GM12878 (cell line): ENCODE measurements around the gene NFE2. TPM values are rescaled to one million over a fixed set of nuclear protein-coding genes. Genes with fewer than 3 reads are reported as not detected.

Experiments
- ATAC-seq: fragments of 200-7000 bp; cut with Tn5 transposase; 3 replicates; pipeline ENCODE4 v1.9.1; 2020; ENCODE audit warnings: mild to moderate bottlenecking, moderate library complexity
- BruUV-seq: library from RNA; stranded (reverse); fragments of 400-500 nt; replicated peaks from 2 replicates; lab custom pipeline; 2021; lab: Mats Ljungman, UMichigan
- CTCF ChIA-PET: fragments of 300-600 bp; sonication (Branson Sonifier 250); formaldehyde crosslinking; extraction: SDS; loops from one replicate; lab custom pipeline; 2021; ENCODE audit warnings: inconsistent platforms; lab: Yijun Ruan, JAX
- POLR2A ChIA-PET: fragments of 350-600 bp; formaldehyde crosslinking; extraction: SDS; loops from one replicate; lab custom pipeline; 2021; ENCODE audit warnings: inconsistent platforms; lab: Charles Lee
- RAD21 ChIA-PET: fragments of 300-600 bp; sonication (Branson Sonifier 250); formaldehyde crosslinking; loops from one replicate; lab custom pipeline; 2023; ENCODE audit warnings: antibody characterized with exemption; ENCODE audit not compliant: unreplicated experiment; lab: Charles Lee
- SMC1A ChIA-PET: fragments of 300-600 bp; sonication (Branson Sonifier 250); formaldehyde crosslinking; loops from one replicate; lab custom pipeline; 2023; ENCODE audit not compliant: unreplicated experiment, uncharacterized antibody; lab: Charles Lee
- DNase-seq: peaks from one replicate; pipeline ENCODE4 v3.0.0-alpha.2; 2011; ENCODE audit warnings: low read depth, low spot score
- FAIRE-seq: peaks from 3 replicates; lab custom pipeline; 2011; peaks lifted over from hg19 to GRCh38; lab: Jason Lieb, UNC
- H2AFZ ChIP-seq: 2 replicates; pipeline ENCODE4 v1.6.0; 2011; ENCODE audit warnings: low read depth, low read length, control low read depth; ENCODE audit not compliant: control insufficient read depth
- H3K27ac ChIP-seq: 2 replicates; pipeline ENCODE4 v1.5.1; 2011; ENCODE audit warnings: control low read depth; ENCODE audit not compliant: control insufficient read depth, insufficient read depth
- H3K27me3 ChIP-seq, 2 experiments: replicated peaks in 1 of 2; 2 replicates each; pipeline versions ENCODE4 v1.6.0 to v1.6.1; 2011; ENCODE audit warnings: low read length in 1 of 2; ENCODE audit not compliant: control insufficient read depth in 2 of 2, insufficient read depth in 2 of 2
- H3K36me3 ChIP-seq, 2 experiments: 2 replicates each; pipeline ENCODE4 v1.5.1; 2011; ENCODE audit warnings: low read length in 1 of 2; ENCODE audit not compliant: control insufficient read depth in 2 of 2, insufficient read depth in 2 of 2
- H3K4me1 ChIP-seq: 2 replicates; pipeline ENCODE4 v1.6.1; 2011; ENCODE audit warnings: mild to moderate bottlenecking, low read length, moderate library complexity, mixed read lengths; ENCODE audit not compliant: control insufficient read depth, insufficient read depth
- H3K4me2 ChIP-seq: 2 replicates; pipeline ENCODE4 v1.6.0; 2011; ENCODE audit warnings: control low read depth; ENCODE audit not compliant: control insufficient read depth, insufficient read depth
- H3K4me3 ChIP-seq: fragments of 200-600 bp; sonication (generic); 2 replicates; pipeline ENCODE4 v1.5.1; 2016
- H3K79me2 ChIP-seq: 2 replicates; pipeline ENCODE4 v1.6.0; 2011; ENCODE audit warnings: low read length; ENCODE audit not compliant: control insufficient read depth, insufficient read depth
- H3K9ac ChIP-seq: 2 replicates; pipeline ENCODE4 v1.8.0; 2011; ENCODE audit warnings: low read length, control low read depth, mixed read lengths; ENCODE audit not compliant: control insufficient read depth, insufficient read depth
- H3K9me3 ChIP-seq: replicated peaks from 3 replicates; pipeline ENCODE4 v1.5.1; 2011; ENCODE audit warnings: mild to moderate bottlenecking, low read length; ENCODE audit not compliant: control insufficient read depth, insufficient read depth
- H4K20me1 ChIP-seq: 2 replicates; pipeline ENCODE4 v1.6.0; 2011; ENCODE audit not compliant: control insufficient read depth, insufficient read depth
- ATF7 ChIP-seq: fragments of 450-650 bp; IDR thresholded peaks from 2 replicates; pipeline ENCODE4 v1.6.1; 2016; ENCODE audit warnings: low read depth, mild to moderate bottlenecking
- EED ChIP-seq: sonication (generic); IDR thresholded peaks from 2 replicates; pipeline ENCODE4 v1.6.1; 2016; ENCODE audit warnings: antibody characterized with exemption, low read depth
- JUND ChIP-seq: IDR thresholded peaks from 2 replicates; pipeline ENCODE4 v1.6.1; 2012; ENCODE audit warnings: low read depth, mild to moderate bottlenecking, low read length, improper control_type of control experiment, moderate library complexity
- MXI1 ChIP-seq: fragments of 150-350 bp; IDR thresholded peaks from 2 replicates; pipeline ENCODE4 v1.6.1; 2011; ENCODE audit warnings: low read depth, mild to moderate bottlenecking, inconsistent platforms, low read length, improper control_type of control experiment
- MYC ChIP-seq: IDR thresholded peaks from 2 replicates; pipeline ENCODE4 v1.6.1; 2011; ENCODE audit warnings: mild to moderate bottlenecking, low read length, moderate library complexity, inconsistent platforms; ENCODE audit not compliant: insufficient read depth, insufficient replicate concordance, insufficient read length, severe bottlenecking
- NR2F1 ChIP-seq: fragments of 450-650 bp; conservative IDR thresholded peaks from 2 replicates; pipeline ENCODE4 v1.6.1; 2017; ENCODE audit warnings: mild to moderate bottlenecking
- PAX8 ChIP-seq: fragments of 450-650 bp; IDR thresholded peaks from 2 replicates; pipeline ENCODE4 v1.6.1; 2017; ENCODE audit warnings: mild to moderate bottlenecking, moderate library complexity
- POLR2AphosphoS2 ChIP-seq: IDR thresholded peaks from 2 replicates; pipeline ENCODE4 v1.6.1; 2011; ENCODE audit warnings: low read depth, mild to moderate bottlenecking, low read length, improper control_type of control experiment, moderate library complexity
- POLR2AphosphoS5 ChIP-seq: IDR thresholded peaks from 2 replicates; pipeline ENCODE4 v1.6.1; 2011; ENCODE audit warnings: mild to moderate bottlenecking, low read length, inconsistent platforms
- POU2F2 ChIP-seq: IDR thresholded peaks from 3 replicates; pipeline ENCODE4 v1.6.1; 2011; ENCODE audit warnings: low read depth, mild to moderate bottlenecking, low read length, borderline replicate concordance
- SMAD5 ChIP-seq: IDR thresholded peaks from 2 replicates; pipeline ENCODE4 v1.6.1; 2016; ENCODE audit warnings: antibody characterized with exemption, low read depth
- SP1 ChIP-seq: IDR thresholded peaks from one replicate; pipeline ENCODE4 v1.6.1; 2011; ENCODE audit warnings: low read depth, low read length
- TCF3 ChIP-seq: IDR thresholded peaks from 2 replicates; pipeline ENCODE4 v1.6.1; 2012; ENCODE audit warnings: low read depth, mild to moderate bottlenecking, low read length, borderline replicate concordance; ENCODE audit not compliant: insufficient read depth
- ZBTB40 ChIP-seq: fragments of 450-650 bp; IDR thresholded peaks from 2 replicates; pipeline ENCODE4 v1.6.1; 2016; ENCODE audit warnings: mild to moderate bottlenecking, moderate library complexity, borderline replicate concordance
- WGBS: methylation state at CpG from one replicate; pipeline ENCODE4 v1.1.6; 2016; ENCODE audit warnings: low lambda C conversion rate; ENCODE audit not compliant: insufficient replicate concordance, insufficient coverage; ENCODE audit errors: missing lambda C conversion rate; 5-methylcytosine and 5-hydroxymethylcytosine counted together
- in situ Hi-C: fragments of 300-500 bp; cut with MboI; formaldehyde crosslinking; loops from 9 replicates; pipeline ENCODE4 v1.14.3; 2018; ENCODE audit warnings: mixed read lengths
- intact Hi-C: fragments of 100-400 bp; cut with micrococcal nuclease; formaldehyde crosslinking; loops from one replicate; pipeline ENCODE4 v1.14.2; 2022; ENCODE audit not compliant: unreplicated experiment
- polyA plus RNA-seq, 11 experiments: library from polyadenylated mRNA; depleted of rRNA in 4 of 11; unstranded in 6 of 11; stranded (reverse) in 5 of 11; fragments of >200 nt; fragmentation: Nextera tagmentation in 4 of 11; fragmentation: Illumina TruSeq in 1 of 11; extraction: Ambion mirVana in 4 of 11; extraction: Trizol in 1 of 11; gene quantifications; 1 replicate in 1 of 11; 2 replicates in 10 of 11; pipeline versions ENCODE4 v1.2.1 to v1.2.3, GENCODE V29; 2011 to 2016; ENCODE audit warnings: inconsistent platforms in 2 of 11, missing spikeins in 2 of 11, low read depth in 1 of 11
- total RNA-seq, 4 experiments: library from RNA; depleted of rRNA in 3 of 4; stranded (reverse); fragments of >200 nt in 3 of 4; fragmentation: Illumina TruSeq in 1 of 4; extraction: Trizol in 1 of 4; gene quantifications; 2 replicates each; pipeline versions ENCODE4 v1.2.1 to v1.2.3, GENCODE V29; 2013 to 2021
- TF ChIP-seq, protein P1 (sequence below): fragments of 450-650 bp; formaldehyde crosslinking; IDR thresholded peaks from 2 replicates; pipeline ENCODE4 v1.5.0; 2022; ENCODE audit warnings: mild to moderate bottlenecking, missing genetic modification characterization
- TF ChIP-seq, protein P2 (sequence below): fragments of 450-650 bp; IDR thresholded peaks from 2 replicates; pipeline ENCODE4 v1.6.1; 2016; ENCODE audit warnings: mild to moderate bottlenecking

The NFE2 gene
- total and polyA plus RNA-seq, 10 of the 15 experiments (the other 5 are each of a cell fraction or from before 2014, with no cell fraction given), result 0.06 to 0.28 TPM; not detected in 8

GRCh38 chr12:54277823-54278276 lies 23.0 kb downstream of the NFE2 start:
- no peak overlapping the region for H2AFZ ChIP-seq
- H3K4me2 ChIP-seq, result peak overlapping the region; percentile 87
- H3K4me1 ChIP-seq, result peaks cover 18% of the 10 kb centered on the region
- H4K20me1 ChIP-seq, result 0 out of 2 replicates have a peak, but pooled peaks cover 4% of the 10 kb centered on the region
- ChIA-PET POLR2A (interaction anchor here (1.0 to 4.4 kb wide), 4 partner anchors 15 to 80 kb away, joined by 3 to 60 read pairs (median 3); partner anchors contain the start of gene COPZ1), SMC1A (interaction anchor here (0.6 to 1.0 kb wide), 6 partner anchors 13 to 91 kb away, joined by 3 to 4 read pairs (median 4); no protein-coding TSS in a partner anchor), RAD21 (interaction anchor here (4.2 kb wide), 1 partner anchor 18 kb away, joined by 39 read pairs; no protein-coding TSS in a partner anchor), CTCF (interaction anchor here (1.0 to 8.4 kb wide), 6 partner anchors 9 to 82 kb away, joined by 3 to 49 read pairs (median 4); no protein-coding TSS in a partner anchor)
- H3K79me2 ChIP-seq, result peaks cover 86% of the 10 kb centered on the region
- H3K9me3 ChIP-seq, result no peaks in the 10 kb centered on the region
- H3K27ac ChIP-seq, result peak overlapping the region; percentile 99; the same call in 1 of the 2 replicates
- peaks cover 4 to 15% of the 10 kb centered on the region in 2 experiments for H3K36me3 ChIP-seq
- in situ Hi-C loops (no loop called here), intact Hi-C loops (loop anchor here (2.0 kb wide), 1 partner anchor 19 kb away; no protein-coding TSS in a partner anchor)
- 10% methylated on average over 5 of the region's 5 CpGs for WGBS
- no peak for DNase-seq
- no peak for ATAC-seq
- H3K27me3 ChIP-seq, result no peaks in the 10 kb centered on the region
- H3K9ac ChIP-seq, result peak overlapping the region; percentile 100
- no TSS peak for BruUV-seq
- no peak for FAIRE-seq
- peak overlapping the region; percentile 76 for H3K4me3 ChIP-seq
- TF ChIP-seq SP1 (no peak), NR2F1 (peak; percentile 62), ATF7 (no peak), POLR2AphosphoS2 (peak; percentile 63; the same call in 1 of the 2 replicates), MYC (no peak), JUND (no peak), MXI1 (no peak), ZBTB40 (no peak), SMAD5 (no peak), TCF3 (no peak), PAX8 (no peak), EED (peak; percentile 34; the same call in 1 of the 2 replicates), POU2F2 (no peak), POLR2AphosphoS5 (0 out of 2 replicates have a peak, but pooled peaks have one; percentile 56)
- TF ChIP-seq, protein P1, sequence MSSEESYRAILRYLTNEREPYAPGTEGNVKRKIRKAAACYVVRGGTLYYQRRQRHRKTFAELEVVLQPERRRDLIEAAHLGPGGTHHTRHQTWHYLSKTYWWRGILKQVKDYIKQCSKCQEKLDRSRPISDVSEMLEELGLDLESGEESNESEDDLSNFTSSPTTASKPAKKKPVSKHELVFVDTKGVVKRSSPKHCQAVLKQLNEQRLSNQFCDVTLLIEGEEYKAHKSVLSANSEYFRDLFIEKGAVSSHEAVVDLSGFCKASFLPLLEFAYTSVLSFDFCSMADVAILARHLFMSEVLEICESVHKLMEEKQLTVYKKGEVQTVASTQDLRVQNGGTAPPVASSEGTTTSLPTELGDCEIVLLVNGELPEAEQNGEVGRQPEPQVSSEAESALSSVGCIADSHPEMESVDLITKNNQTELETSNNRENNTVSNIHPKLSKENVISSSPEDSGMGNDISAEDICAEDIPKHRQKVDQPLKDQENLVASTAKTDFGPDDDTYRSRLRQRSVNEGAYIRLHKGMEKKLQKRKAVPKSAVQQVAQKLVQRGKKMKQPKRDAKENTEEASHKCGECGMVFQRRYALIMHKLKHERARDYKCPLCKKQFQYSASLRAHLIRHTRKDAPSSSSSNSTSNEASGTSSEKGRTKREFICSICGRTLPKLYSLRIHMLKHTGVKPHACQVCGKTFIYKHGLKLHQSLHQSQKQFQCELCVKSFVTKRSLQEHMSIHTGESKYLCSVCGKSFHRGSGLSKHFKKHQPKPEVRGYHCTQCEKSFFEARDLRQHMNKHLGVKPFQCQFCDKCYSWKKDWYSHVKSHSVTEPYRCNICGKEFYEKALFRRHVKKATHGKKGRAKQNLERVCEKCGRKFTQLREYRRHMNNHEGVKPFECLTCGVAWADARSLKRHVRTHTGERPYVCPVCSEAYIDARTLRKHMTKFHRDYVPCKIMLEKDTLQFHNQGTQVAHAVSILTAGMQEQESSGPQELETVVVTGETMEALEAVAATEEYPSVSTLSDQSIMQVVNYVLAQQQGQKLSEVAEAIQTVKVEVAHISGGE (CRISPR knock-in tag), result no peak
- TF ChIP-seq, protein P2, sequence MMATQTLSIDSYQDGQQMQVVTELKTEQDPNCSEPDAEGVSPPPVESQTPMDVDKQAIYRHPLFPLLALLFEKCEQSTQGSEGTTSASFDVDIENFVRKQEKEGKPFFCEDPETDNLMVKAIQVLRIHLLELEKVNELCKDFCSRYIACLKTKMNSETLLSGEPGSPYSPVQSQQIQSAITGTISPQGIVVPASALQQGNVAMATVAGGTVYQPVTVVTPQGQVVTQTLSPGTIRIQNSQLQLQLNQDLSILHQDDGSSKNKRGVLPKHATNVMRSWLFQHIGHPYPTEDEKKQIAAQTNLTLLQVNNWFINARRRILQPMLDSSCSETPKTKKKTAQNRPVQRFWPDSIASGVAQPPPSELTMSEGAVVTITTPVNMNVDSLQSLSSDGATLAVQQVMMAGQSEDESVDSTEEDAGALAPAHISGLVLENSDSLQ, result no peak
